Measurements from ENCODE around the gene GNL1.

GRCh38 chr6:30583921-30584320 lies 27.6 kb upstream of the GNL1 start:
- no peak for TF ChIP-seq CTCF (conservative IDR thresholded peaks at IDR 0.05; ENCODE audit: low read depth in 2 of 2)
- TF ChIP-seq POLR2AphosphoS5 (IDR thresholded peaks at IDR 0.05; ENCODE audit: low read depth): no peak
- no peak for TF ChIP-seq ZNF331 (CRISPR knock-in tag; IDR thresholded peaks at IDR 0.05; ENCODE audit: low read depth)
- TF ChIP-seq EZH2 (IDR thresholded peaks at IDR 0.05; ENCODE audit: low read depth, unreplicated experiment): no peak
- TF ChIP-seq EZH2phosphoT487 (IDR thresholded peaks at IDR 0.05; ENCODE audit: unreplicated experiment): no peak
- TF ChIP-seq NANOG (IDR thresholded peaks at IDR 0.05; ENCODE audit: borderline replicate concordance): no peak
